GM12878 (cell line): ENCODE measurements around the gene GFRA1. TPM values are rescaled to one million over a fixed set of nuclear protein-coding genes. Genes with fewer than 3 reads are reported as not detected.

Experiments used
- ATAC-seq: fragments of 200-7000 bp; cut with Tn5 transposase; 3 replicates; pipeline ENCODE4 v1.9.1; 2020; ENCODE audit warnings: mild to moderate bottlenecking, moderate library complexity
- BruUV-seq: library from RNA; stranded (reverse); fragments of 400-500 nt; replicated peaks from 2 replicates; lab custom pipeline; 2021; lab: Mats Ljungman, UMichigan
- CTCF ChIA-PET: fragments of 300-600 bp; sonication (Branson Sonifier 250); formaldehyde crosslinking; extraction: SDS; loops from one replicate; lab custom pipeline; 2021; ENCODE audit warnings: inconsistent platforms; lab: Yijun Ruan, JAX
- POLR2A ChIA-PET: fragments of 350-600 bp; formaldehyde crosslinking; extraction: SDS; loops from one replicate; lab custom pipeline; 2021; ENCODE audit warnings: inconsistent platforms; lab: Charles Lee
- RAD21 ChIA-PET: fragments of 300-600 bp; sonication (Branson Sonifier 250); formaldehyde crosslinking; loops from one replicate; lab custom pipeline; 2023; ENCODE audit warnings: antibody characterized with exemption; ENCODE audit not compliant: unreplicated experiment; lab: Charles Lee
- SMC1A ChIA-PET: fragments of 300-600 bp; sonication (Branson Sonifier 250); formaldehyde crosslinking; loops from one replicate; lab custom pipeline; 2023; ENCODE audit not compliant: unreplicated experiment, uncharacterized antibody; lab: Charles Lee
- DNase-seq: peaks from one replicate; pipeline ENCODE4 v3.0.0-alpha.2; 2011; ENCODE audit warnings: low read depth, low spot score
- FAIRE-seq: peaks from 3 replicates; lab custom pipeline; 2011; peaks lifted over from hg19 to GRCh38; lab: Jason Lieb, UNC
- H2AFZ ChIP-seq: 2 replicates; pipeline ENCODE4 v1.6.0; 2011; ENCODE audit warnings: low read depth, low read length, control low read depth; ENCODE audit not compliant: control insufficient read depth
- H3K27ac ChIP-seq: 2 replicates; pipeline ENCODE4 v1.5.1; 2011; ENCODE audit warnings: control low read depth; ENCODE audit not compliant: control insufficient read depth, insufficient read depth
- H3K27me3 ChIP-seq, 2 experiments: replicated peaks in 1 of 2; 2 replicates each; pipeline versions ENCODE4 v1.6.0 to v1.6.1; 2011; ENCODE audit warnings: low read length in 1 of 2; ENCODE audit not compliant: control insufficient read depth in 2 of 2, insufficient read depth in 2 of 2
- H3K36me3 ChIP-seq, 2 experiments: 2 replicates each; pipeline ENCODE4 v1.5.1; 2011; ENCODE audit warnings: low read length in 1 of 2; ENCODE audit not compliant: control insufficient read depth in 2 of 2, insufficient read depth in 2 of 2
- H3K4me1 ChIP-seq: 2 replicates; pipeline ENCODE4 v1.6.1; 2011; ENCODE audit warnings: mild to moderate bottlenecking, low read length, moderate library complexity, mixed read lengths; ENCODE audit not compliant: control insufficient read depth, insufficient read depth
- H3K4me2 ChIP-seq: 2 replicates; pipeline ENCODE4 v1.6.0; 2011; ENCODE audit warnings: control low read depth; ENCODE audit not compliant: control insufficient read depth, insufficient read depth
- H3K4me3 ChIP-seq: fragments of 200-600 bp; sonication (generic); 2 replicates; pipeline ENCODE4 v1.5.1; 2016
- H3K79me2 ChIP-seq: 2 replicates; pipeline ENCODE4 v1.6.0; 2011; ENCODE audit warnings: low read length; ENCODE audit not compliant: control insufficient read depth, insufficient read depth
- H3K9ac ChIP-seq: 2 replicates; pipeline ENCODE4 v1.8.0; 2011; ENCODE audit warnings: low read length, control low read depth, mixed read lengths; ENCODE audit not compliant: control insufficient read depth, insufficient read depth
- H3K9me3 ChIP-seq: replicated peaks from 3 replicates; pipeline ENCODE4 v1.5.1; 2011; ENCODE audit warnings: mild to moderate bottlenecking, low read length; ENCODE audit not compliant: control insufficient read depth, insufficient read depth
- H4K20me1 ChIP-seq: 2 replicates; pipeline ENCODE4 v1.6.0; 2011; ENCODE audit not compliant: control insufficient read depth, insufficient read depth
- ATF7 ChIP-seq: fragments of 450-650 bp; IDR thresholded peaks from 2 replicates; pipeline ENCODE4 v1.6.1; 2016; ENCODE audit warnings: low read depth, mild to moderate bottlenecking
- GABPA ChIP-seq: IDR thresholded peaks from 2 replicates; pipeline ENCODE4 v1.6.1; 2014; ENCODE audit warnings: antibody characterized with exemption, low read depth, mild to moderate bottlenecking, inconsistent platforms
- HDAC2 ChIP-seq: fragments of 200-600 bp; sonication (generic); IDR thresholded peaks from 2 replicates; pipeline ENCODE4 v1.6.1; 2017
- IKZF2 ChIP-seq, 2 experiments: fragments of 450-650 bp; IDR thresholded peaks; 2 replicates each; pipeline ENCODE4 v1.6.1; 2017; ENCODE audit warnings: mild to moderate bottlenecking in 2 of 2, moderate library complexity in 2 of 2
- KDM1A ChIP-seq: fragments of 200-600 bp; sonication (generic); IDR thresholded peaks from 2 replicates; pipeline ENCODE4 v1.6.1; 2016; ENCODE audit warnings: borderline replicate concordance
- MTA3 ChIP-seq: IDR thresholded peaks from 2 replicates; pipeline ENCODE4 v1.6.1; 2012; ENCODE audit warnings: low read length, inconsistent platforms, borderline replicate concordance
- NFXL1 ChIP-seq: fragments of 450-650 bp; IDR thresholded peaks from 2 replicates; pipeline ENCODE4 v1.6.1; 2017; ENCODE audit warnings: antibody characterized with exemption, mild to moderate bottlenecking, borderline replicate concordance
- PML ChIP-seq: IDR thresholded peaks from 2 replicates; pipeline ENCODE4 v1.6.1; 2012; ENCODE audit warnings: low read length, inconsistent platforms
- POLR2AphosphoS5 ChIP-seq: IDR thresholded peaks from 2 replicates; pipeline ENCODE4 v1.6.1; 2011; ENCODE audit warnings: mild to moderate bottlenecking, low read length, inconsistent platforms
- RAD21 ChIP-seq: IDR thresholded peaks from 2 replicates; pipeline ENCODE4 v1.6.1; 2011; ENCODE audit warnings: mild to moderate bottlenecking, low read depth, low read length, moderate library complexity; ENCODE audit not compliant: insufficient read depth
- RCOR1 ChIP-seq: conservative IDR thresholded peaks from 2 replicates; pipeline ENCODE4 v1.6.1; 2012; ENCODE audit warnings: low read depth, low read length, improper control_type of control experiment
- SMAD5 ChIP-seq: IDR thresholded peaks from 2 replicates; pipeline ENCODE4 v1.6.1; 2016; ENCODE audit warnings: antibody characterized with exemption, low read depth
- TCF7 ChIP-seq: IDR thresholded peaks from 2 replicates; pipeline ENCODE4 v1.6.1; 2014; ENCODE audit warnings: antibody characterized with exemption, borderline replicate concordance
- WRNIP1 ChIP-seq: IDR thresholded peaks from 2 replicates; pipeline ENCODE4 v1.6.1; 2011; ENCODE audit warnings: low read depth, low read length, improper control_type of control experiment, borderline replicate concordance
- ZBED1 ChIP-seq: IDR thresholded peaks from 2 replicates; pipeline ENCODE4 v1.6.1; 2016; ENCODE audit warnings: borderline replicate concordance
- ZNF24 ChIP-seq: fragments of 450-650 bp; IDR thresholded peaks from 2 replicates; pipeline ENCODE4 v1.6.1; 2017; ENCODE audit warnings: antibody characterized with exemption, mild to moderate bottlenecking
- ZNF622 ChIP-seq: fragments of 450-650 bp; IDR thresholded peaks from 2 replicates; pipeline ENCODE4 v1.6.1; 2017; ENCODE audit warnings: mild to moderate bottlenecking, inconsistent platforms
- in situ Hi-C: fragments of 300-500 bp; cut with MboI; formaldehyde crosslinking; loops from 9 replicates; pipeline ENCODE4 v1.14.3; 2018; ENCODE audit warnings: mixed read lengths
- intact Hi-C: fragments of 100-400 bp; cut with micrococcal nuclease; formaldehyde crosslinking; loops from one replicate; pipeline ENCODE4 v1.14.2; 2022; ENCODE audit not compliant: unreplicated experiment
- polyA plus RNA-seq, 11 experiments: library from polyadenylated mRNA; depleted of rRNA in 4 of 11; unstranded in 6 of 11; stranded (reverse) in 5 of 11; fragments of >200 nt; fragmentation: Nextera tagmentation in 4 of 11; fragmentation: Illumina TruSeq in 1 of 11; extraction: Ambion mirVana in 4 of 11; extraction: Trizol in 1 of 11; gene quantifications; 1 replicate in 1 of 11; 2 replicates in 10 of 11; pipeline versions ENCODE4 v1.2.1 to v1.2.3, GENCODE V29; 2011 to 2016; ENCODE audit warnings: inconsistent platforms in 2 of 11, missing spikeins in 2 of 11, low read depth in 1 of 11
- total RNA-seq, 4 experiments: library from RNA; depleted of rRNA in 3 of 4; stranded (reverse); fragments of >200 nt in 3 of 4; fragmentation: Illumina TruSeq in 1 of 4; extraction: Trizol in 1 of 4; gene quantifications; 2 replicates each; pipeline versions ENCODE4 v1.2.1 to v1.2.3, GENCODE V29; 2013 to 2021
- TF ChIP-seq, protein P1 (sequence below): fragments of 450-650 bp; IDR thresholded peaks from 2 replicates; pipeline ENCODE4 v1.6.1; 2018; ENCODE audit warnings: borderline replicate concordance, mild to moderate bottlenecking; ENCODE audit not compliant: partially characterized antibody
- TF ChIP-seq, protein P2 (sequence below): fragments of 450-650 bp; IDR thresholded peaks from 2 replicates; pipeline ENCODE4 v1.6.1; 2017; ENCODE audit warnings: mild to moderate bottlenecking
- TF ChIP-seq, protein P3 (sequence below): fragments of 450-650 bp; IDR thresholded peaks from 2 replicates; pipeline ENCODE4 v1.6.1; 2017; ENCODE audit warnings: mild to moderate bottlenecking, moderate library complexity

GFRA1 gene
- total and polyA plus RNA-seq, 10 of the 15 experiments (the other 5 are each of a cell fraction or from before 2014, with no cell fraction given), result 0.05 to 0.19 TPM; not detected in 8

DNA sequence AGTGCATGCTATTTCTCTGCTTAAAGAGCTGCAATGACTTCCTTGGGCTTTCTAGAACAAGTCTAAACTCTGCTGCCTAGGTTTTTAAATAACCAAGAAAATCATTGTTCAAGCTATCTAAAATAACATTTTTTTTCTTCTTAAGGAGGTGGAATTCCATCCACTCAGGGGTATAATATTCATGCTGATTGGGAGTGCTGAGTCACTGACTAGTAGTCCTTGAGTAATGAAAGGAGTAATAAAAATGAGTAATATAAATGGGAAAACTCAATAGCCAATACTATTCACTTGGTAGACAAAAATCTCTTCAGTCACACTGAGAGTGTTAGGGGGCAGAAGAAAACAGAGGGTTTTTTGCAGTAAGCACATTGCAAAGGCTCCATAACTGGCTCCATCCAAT, 72.0 kb downstream of the GFRA1 start:
- H4K20me1 ChIP-seq, result no peaks in the 10 kb centered on the region
- no peaks in the 10 kb centered on the region for H3K36me3 ChIP-seq
- no peak overlapping the region for H2AFZ ChIP-seq
- ChIA-PET CTCF (no interaction called here), RAD21 (no interaction called here), SMC1A (no interaction called here), POLR2A (no interaction called here)
- H3K4me3 ChIP-seq, result no peak overlapping the region
- H3K27me3 ChIP-seq, result no peaks in the 10 kb centered on the region
- FAIRE-seq, result no peak
- no TSS peak for BruUV-seq
- no peak overlapping the region for H3K27ac ChIP-seq
- TF ChIP-seq HDAC2, result no peak
- TF ChIP-seq ZNF24, result no peak
- TF ChIP-seq IKZF2 (IDR thresholded peaks at IDR 0.05), result no peak
- TF ChIP-seq GABPA, result no peak
- TF ChIP-seq, protein P1, sequence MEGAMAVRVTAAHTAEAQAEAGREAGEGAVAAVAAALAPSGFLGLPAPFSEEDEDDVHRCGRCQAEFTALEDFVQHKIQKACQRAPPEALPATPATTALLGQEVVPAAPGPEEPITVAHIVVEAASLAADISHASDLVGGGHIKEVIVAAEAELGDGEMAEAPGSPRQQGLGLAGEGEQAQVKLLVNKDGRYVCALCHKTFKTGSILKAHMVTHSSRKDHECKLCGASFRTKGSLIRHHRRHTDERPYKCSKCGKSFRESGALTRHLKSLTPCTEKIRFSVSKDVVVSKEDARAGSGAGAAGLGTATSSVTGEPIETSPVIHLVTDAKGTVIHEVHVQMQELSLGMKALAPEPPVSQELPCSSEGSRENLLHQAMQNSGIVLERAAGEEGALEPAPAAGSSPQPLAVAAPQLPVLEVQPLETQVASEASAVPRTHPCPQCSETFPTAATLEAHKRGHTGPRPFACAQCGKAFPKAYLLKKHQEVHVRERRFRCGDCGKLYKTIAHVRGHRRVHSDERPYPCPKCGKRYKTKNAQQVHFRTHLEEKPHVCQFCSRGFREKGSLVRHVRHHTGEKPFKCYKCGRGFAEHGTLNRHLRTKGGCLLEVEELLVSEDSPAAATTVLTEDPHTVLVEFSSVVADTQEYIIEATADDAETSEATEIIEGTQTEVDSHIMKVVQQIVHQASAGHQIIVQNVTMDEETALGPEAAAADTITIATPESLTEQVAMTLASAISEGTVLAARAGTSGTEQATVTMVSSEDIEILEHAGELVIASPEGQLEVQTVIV, result no peak
- TF ChIP-seq ZBED1, result no peak
- no peak for TF ChIP-seq TCF7
- TF ChIP-seq ATF7, result no peak
- no peak for TF ChIP-seq RCOR1
- no peak for TF ChIP-seq RAD21
- TF ChIP-seq ZNF622, result no peak
- no peak for TF ChIP-seq NFXL1
- TF ChIP-seq PML, result no peak
- no peak for TF ChIP-seq WRNIP1
- no peak for TF ChIP-seq MTA3
- TF ChIP-seq, protein P2, sequence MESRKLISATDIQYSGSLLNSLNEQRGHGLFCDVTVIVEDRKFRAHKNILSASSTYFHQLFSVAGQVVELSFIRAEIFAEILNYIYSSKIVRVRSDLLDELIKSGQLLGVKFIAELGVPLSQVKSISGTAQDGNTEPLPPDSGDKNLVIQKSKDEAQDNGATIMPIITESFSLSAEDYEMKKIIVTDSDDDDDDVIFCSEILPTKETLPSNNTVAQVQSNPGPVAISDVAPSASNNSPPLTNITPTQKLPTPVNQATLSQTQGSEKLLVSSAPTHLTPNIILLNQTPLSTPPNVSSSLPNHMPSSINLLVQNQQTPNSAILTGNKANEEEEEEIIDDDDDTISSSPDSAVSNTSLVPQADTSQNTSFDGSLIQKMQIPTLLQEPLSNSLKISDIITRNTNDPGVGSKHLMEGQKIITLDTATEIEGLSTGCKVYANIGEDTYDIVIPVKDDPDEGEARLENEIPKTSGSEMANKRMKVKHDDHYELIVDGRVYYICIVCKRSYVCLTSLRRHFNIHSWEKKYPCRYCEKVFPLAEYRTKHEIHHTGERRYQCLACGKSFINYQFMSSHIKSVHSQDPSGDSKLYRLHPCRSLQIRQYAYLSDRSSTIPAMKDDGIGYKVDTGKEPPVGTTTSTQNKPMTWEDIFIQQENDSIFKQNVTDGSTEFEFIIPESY, result no peak
- TF ChIP-seq POLR2AphosphoS5, result no peak
- TF ChIP-seq, protein P3, sequence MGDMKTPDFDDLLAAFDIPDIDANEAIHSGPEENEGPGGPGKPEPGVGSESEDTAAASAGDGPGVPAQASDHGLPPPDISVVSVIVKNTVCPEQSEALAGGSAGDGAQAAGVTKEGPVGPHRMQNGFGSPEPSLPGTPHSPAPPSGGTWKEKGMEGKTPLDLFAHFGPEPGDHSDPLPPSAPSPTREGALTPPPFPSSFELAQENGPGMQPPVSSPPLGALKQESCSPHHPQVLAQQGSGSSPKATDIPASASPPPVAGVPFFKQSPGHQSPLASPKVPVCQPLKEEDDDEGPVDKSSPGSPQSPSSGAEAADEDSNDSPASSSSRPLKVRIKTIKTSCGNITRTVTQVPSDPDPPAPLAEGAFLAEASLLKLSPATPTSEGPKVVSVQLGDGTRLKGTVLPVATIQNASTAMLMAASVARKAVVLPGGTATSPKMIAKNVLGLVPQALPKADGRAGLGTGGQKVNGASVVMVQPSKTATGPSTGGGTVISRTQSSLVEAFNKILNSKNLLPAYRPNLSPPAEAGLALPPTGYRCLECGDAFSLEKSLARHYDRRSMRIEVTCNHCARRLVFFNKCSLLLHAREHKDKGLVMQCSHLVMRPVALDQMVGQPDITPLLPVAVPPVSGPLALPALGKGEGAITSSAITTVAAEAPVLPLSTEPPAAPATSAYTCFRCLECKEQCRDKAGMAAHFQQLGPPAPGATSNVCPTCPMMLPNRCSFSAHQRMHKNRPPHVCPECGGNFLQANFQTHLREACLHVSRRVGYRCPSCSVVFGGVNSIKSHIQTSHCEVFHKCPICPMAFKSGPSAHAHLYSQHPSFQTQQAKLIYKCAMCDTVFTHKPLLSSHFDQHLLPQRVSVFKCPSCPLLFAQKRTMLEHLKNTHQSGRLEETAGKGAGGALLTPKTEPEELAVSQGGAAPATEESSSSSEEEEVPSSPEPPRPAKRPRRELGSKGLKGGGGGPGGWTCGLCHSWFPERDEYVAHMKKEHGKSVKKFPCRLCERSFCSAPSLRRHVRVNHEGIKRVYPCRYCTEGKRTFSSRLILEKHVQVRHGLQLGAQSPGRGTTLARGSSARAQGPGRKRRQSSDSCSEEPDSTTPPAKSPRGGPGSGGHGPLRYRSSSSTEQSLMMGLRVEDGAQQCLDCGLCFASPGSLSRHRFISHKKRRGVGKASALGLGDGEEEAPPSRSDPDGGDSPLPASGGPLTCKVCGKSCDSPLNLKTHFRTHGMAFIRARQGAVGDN, result no peak
- no peak for TF ChIP-seq KDM1A
- TF ChIP-seq SMAD5, result no peak
- intact Hi-C loops (no loop called here), in situ Hi-C loops (no loop called here)
- H3K4me1 ChIP-seq, result no peaks in the 10 kb centered on the region
- no peak for DNase-seq
- no peak overlapping the region for H3K4me2 ChIP-seq
- ATAC-seq, result no peak
- H3K9me3 ChIP-seq, result no peaks in the 10 kb centered on the region
- H3K9ac ChIP-seq, result no peak overlapping the region
- H3K79me2 ChIP-seq, result no peaks in the 10 kb centered on the region
